Left lung (tissue), 10 donors: ENCODE results near the gene LMF1. TPM values are rescaled to one million over a fixed set of nuclear protein-coding genes. Genes with fewer than 3 reads are reported as not detected.

Experiments
- ATAC-seq: fragments of 200-7000 bp; cut with Tn5 transposase; one replicate; pipeline ENCODE4 v1.9.1; 2020; ENCODE audit warnings: moderate library complexity
- DNase-seq, 4 donors: peaks; one replicate each; pipeline ENCODE4 v3.0.0-alpha.2; 2013 to 2020
- H3K27ac ChIP-seq, 2 donors: fragments of 200-600 bp; sonication (generic) in 1 of 2; one replicate each; pipeline versions ENCODE4 v1.5.0 to v1.8.0; 2020 to 2021
- H3K27me3 ChIP-seq, 2 donors: fragments of 200-600 bp; sonication (generic) in 1 of 2; one replicate each; pipeline versions ENCODE4 v1.5.0 to v1.8.0; 2020 to 2021
- H3K36me3 ChIP-seq, 2 donors: fragments of 200-600 bp; sonication (generic) in 1 of 2; one replicate each; pipeline versions ENCODE4 v1.5.0 to v1.8.0; 2020 to 2021
- H3K4me1 ChIP-seq, 2 donors: fragments of 200-600 bp; one replicate each; pipeline ENCODE4 v1.8.0; 2021
- H3K4me3 ChIP-seq, 2 donors: fragments of 200-600 bp; sonication (generic) in 1 of 2; one replicate each; pipeline versions ENCODE4 v1.5.0 to v1.8.0; 2020 to 2021; ENCODE audit warnings: mild to moderate bottlenecking in 1 of 2
- H3K9me3 ChIP-seq, 2 donors: fragments of 200-600 bp; sonication (generic) in 1 of 2; one replicate each; pipeline versions ENCODE4 v1.5.0 to v1.8.0; 2020 to 2021
- intact Hi-C, 2 donors: fragments of 100-400 bp; cut with DNase I; formaldehyde crosslinking; loops; one replicate each; pipeline versions ENCODE4 v1.11.2 to v1.14.2; 2022
- polyA plus RNA-seq, 6 donors: library from polyadenylated mRNA; unstranded; fragments of 120-200 nt; gene quantifications; one replicate each; pipeline ENCODE4 v1.2.1, GENCODE V29; 2013; ENCODE audit not compliant: insufficient read length in 6 of 6
- total RNA-seq, 2 donors: library from RNA; stranded (reverse); fragmentation: NEBNext Ultra II Directional; extraction: Animal tissue kit (Norgen Biotek cat#: 25700); gene quantifications; one replicate each; pipeline ENCODE4 v1.2.1, GENCODE V29; 2021
- TF ChIP-seq, protein P1 (sequence below), 2 donors: fragments of 200-600 bp; sonication (generic) in 1 of 2; IDR thresholded peaks; one replicate each; pipeline versions ENCODE4 v1.5.0 to v1.8.0; 2021; ENCODE audit warnings: antibody characterized with exemption in 2 of 2
- donor health status: DM: no; HTN: yes; CAD: no.
- donor health status: DM: no; HTN: no; CAD: no.

The LMF1 gene
- total and polyA plus RNA-seq, 8 donors: 15.5 to 23.1 (median 20.4) TPM

DNA sequence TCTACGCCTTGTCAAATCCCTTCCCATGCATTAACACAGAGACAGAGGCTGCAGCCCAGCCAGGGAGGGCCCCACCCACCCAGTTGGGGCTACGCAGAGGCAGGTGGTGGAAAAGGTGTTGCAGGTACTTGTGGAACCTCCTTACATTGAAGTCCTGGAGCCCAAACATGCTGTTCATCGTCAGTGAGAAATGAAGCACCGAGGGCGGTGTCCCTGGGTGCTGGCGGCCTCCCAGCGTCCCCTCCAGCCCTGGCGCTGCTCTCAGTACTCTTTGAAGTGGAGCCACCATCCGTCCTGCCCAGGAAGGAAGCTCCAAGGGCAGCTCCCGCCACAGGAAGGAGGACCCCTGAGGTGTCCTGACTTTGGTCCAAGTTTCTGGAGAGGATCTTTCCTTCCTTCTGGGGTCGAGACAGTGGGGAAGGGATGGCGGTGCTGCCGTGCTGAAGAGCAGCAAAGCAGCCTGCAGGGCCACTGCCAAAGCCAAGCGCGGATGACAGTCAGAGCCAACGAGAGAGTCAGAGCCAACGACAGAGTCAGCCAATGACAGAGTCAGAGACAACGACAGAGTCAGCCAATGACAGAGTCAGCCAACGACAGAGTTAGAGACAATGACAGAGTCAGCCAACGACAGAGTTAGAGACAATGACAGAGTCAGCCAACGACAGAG, 23.4 kb downstream of the LMF1 start:
- Histone ChIP-seq H3K36me3 (peaks cover 0 to 25% of the 10 kb centered on the region in 2 donors), H3K27me3 (no peaks in the 10 kb centered on the region), H3K9me3 (peaks cover 0 to 5% of the 10 kb centered on the region in 2 donors), H3K27ac (no peak overlapping the region), H3K4me3 (no peak overlapping the region), H3K4me1 (no peaks in the 10 kb centered on the region)
- TF ChIP-seq, protein P1, sequence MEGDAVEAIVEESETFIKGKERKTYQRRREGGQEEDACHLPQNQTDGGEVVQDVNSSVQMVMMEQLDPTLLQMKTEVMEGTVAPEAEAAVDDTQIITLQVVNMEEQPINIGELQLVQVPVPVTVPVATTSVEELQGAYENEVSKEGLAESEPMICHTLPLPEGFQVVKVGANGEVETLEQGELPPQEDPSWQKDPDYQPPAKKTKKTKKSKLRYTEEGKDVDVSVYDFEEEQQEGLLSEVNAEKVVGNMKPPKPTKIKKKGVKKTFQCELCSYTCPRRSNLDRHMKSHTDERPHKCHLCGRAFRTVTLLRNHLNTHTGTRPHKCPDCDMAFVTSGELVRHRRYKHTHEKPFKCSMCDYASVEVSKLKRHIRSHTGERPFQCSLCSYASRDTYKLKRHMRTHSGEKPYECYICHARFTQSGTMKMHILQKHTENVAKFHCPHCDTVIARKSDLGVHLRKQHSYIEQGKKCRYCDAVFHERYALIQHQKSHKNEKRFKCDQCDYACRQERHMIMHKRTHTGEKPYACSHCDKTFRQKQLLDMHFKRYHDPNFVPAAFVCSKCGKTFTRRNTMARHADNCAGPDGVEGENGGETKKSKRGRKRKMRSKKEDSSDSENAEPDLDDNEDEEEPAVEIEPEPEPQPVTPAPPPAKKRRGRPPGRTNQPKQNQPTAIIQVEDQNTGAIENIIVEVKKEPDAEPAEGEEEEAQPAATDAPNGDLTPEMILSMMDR (IDR thresholded peaks at IDR 0.05): no peak
- DNase-seq (peak in 1 of 4 donors; percentile 52), ATAC-seq (no peak)
- intact Hi-C loops: no loop called here

DNA sequence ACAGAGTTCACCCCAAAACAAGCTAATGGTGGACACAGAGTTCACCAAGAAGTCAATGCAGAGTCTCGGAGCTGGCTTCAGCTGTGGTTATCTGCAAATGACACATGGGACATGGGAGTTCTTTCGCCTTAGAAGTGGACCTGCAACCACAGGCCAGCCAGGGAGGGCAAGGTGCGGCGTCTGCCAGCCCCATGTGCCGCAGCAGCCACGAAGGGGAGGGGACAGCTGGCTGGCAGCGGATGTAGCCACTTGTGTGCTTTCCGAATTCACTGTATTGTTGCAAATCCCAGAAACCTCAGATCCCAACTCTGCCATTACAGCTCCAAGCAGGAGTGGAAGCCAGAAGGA, 24.8 kb downstream of the LMF1 start:
- intact Hi-C loops: no loop called here
- peaks cover 0 to 28% of the 10 kb centered on the region in 2 donors for H3K36me3 ChIP-seq
- H3K9me3 ChIP-seq: peaks cover 3 to 19% of the 10 kb centered on the region in 2 donors
- H3K4me3 ChIP-seq: no peak overlapping the region
- TF ChIP-seq, protein P1 (IDR thresholded peaks at IDR 0.05): no peak
- no peaks in the 10 kb centered on the region for H3K27me3 ChIP-seq
- no peaks in the 10 kb centered on the region for H3K4me1 ChIP-seq
- ATAC-seq: no peak
- no peak overlapping the region for H3K27ac ChIP-seq
- DNase-seq: peak in 1 of 4 donors; percentile 47

DNA sequence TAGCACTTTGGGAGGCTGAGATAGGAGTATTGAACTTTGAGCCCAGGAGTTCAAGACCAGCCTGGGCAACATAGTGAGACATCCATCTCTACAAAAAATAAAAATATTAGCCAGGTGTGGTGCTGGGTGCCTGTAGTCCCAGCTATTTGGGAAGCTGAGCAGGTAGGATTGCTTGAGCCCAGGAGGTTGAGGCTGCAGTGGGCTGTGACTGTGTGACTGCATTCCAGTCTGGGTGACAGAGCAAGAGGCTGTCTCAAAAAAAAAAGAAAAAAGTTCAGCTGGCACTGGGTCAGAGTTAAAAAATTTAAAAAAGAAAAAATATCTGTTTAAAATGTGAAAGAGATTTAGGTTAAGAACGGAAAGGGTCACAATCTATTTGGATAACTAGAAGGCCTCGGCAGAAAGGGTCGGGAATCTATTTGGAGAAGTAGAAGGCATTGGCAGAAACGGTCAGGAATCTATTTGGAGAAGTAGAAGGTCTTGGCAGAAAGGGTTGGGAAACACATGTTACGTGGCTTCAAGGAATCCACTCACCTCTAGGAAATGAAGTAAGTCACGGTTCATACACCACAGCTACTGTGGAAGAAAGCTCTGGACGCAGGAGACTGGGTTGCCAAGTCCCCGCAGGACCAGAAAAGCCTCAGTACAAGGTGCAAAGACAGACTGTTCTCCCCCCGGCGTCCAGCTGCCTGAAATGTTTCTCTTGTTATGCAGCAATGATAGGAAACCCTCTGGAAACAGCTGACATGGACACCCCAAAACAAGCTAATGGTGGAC, 25.3 kb downstream of the LMF1 start:
- TF ChIP-seq, protein P1 (IDR thresholded peaks at IDR 0.05): no peak
- H3K9me3 ChIP-seq: peaks cover 3 to 22% of the 10 kb centered on the region in 2 donors
- H3K4me3 ChIP-seq: no peak overlapping the region
- no peaks in the 10 kb centered on the region for H3K4me1 ChIP-seq
- no peak for ATAC-seq
- peaks cover 0 to 31% of the 10 kb centered on the region in 2 donors for H3K36me3 ChIP-seq
- H3K27ac ChIP-seq: no peak overlapping the region
- intact Hi-C loops: no loop called here
- no peak for DNase-seq
- no peaks in the 10 kb centered on the region for H3K27me3 ChIP-seq

DNA sequence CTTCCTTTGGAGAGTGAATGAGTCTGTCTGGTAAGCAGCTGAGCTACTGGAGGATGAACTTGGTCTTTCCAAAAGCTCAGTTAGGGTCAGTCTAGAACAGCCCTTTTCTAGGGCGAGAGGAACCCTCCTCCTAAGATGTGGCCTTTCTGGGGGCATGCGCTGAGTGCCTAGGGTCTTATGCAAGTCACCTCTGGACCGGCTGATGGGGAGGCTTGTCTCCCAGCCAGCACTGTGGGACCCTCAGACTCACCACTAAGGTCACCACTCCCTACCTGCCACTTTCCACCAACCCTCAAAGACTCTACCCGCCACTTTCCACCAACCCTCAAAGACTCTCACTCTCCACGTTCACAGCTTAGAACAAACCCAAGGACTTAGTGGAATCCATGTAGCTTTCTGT, 26.8 kb downstream of the LMF1 start:
- DNase-seq (no peak), ATAC-seq (no peak)
- H3K4me3 ChIP-seq: no peak overlapping the region
- TF ChIP-seq, protein P1 (IDR thresholded peaks at IDR 0.05): no peak
- peaks cover 3 to 22% of the 10 kb centered on the region in 2 donors for H3K9me3 ChIP-seq
- H3K4me1 ChIP-seq: no peaks in the 10 kb centered on the region
- no peak overlapping the region for H3K27ac ChIP-seq
- no peaks in the 10 kb centered on the region for H3K27me3 ChIP-seq
- H3K36me3 ChIP-seq: peaks cover 0 to 45% of the 10 kb centered on the region in 2 donors
- intact Hi-C loops: no loop called here

DNA sequence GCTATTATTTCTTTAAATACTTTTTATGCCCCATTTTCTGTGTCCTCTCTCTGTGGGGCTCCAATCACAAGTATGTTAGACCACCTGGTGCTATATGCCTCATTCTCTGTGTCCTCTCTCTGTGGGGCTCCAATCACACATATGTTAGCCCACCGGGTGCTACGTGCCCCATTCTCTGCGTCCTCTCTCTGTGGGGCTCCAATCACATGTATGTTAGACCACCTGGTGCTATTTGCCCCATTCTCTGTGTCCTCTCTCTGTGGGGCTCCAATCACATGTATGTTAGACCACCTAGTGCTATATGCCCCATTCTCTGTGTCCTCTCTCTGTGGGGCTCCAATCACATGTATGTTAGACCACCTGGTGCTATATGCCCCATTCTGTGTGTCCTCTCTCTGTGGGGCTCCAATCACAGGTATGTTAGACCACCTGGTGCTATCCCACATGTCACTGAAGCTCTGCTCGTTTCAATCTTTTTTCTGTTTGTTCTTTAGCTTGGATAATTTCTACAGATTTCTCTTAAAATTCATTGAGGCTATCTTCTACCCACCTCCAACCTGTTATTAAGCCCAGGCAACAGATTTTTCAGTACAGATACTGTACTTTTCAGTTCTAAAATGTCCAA, 28.2 kb downstream of the LMF1 start:
- intact Hi-C loops: no loop called here
- H3K27me3 ChIP-seq: no peaks in the 10 kb centered on the region
- no peak for DNase-seq
- H3K4me3 ChIP-seq: no peak overlapping the region
- no peak overlapping the region for H3K27ac ChIP-seq
- H3K9me3 ChIP-seq: peaks cover 3 to 22% of the 10 kb centered on the region in 2 donors
- no peaks in the 10 kb centered on the region for H3K4me1 ChIP-seq
- TF ChIP-seq, protein P1 (IDR thresholded peaks at IDR 0.05): no peak
- no peak for ATAC-seq
- peaks cover 0 to 46% of the 10 kb centered on the region in 2 donors for H3K36me3 ChIP-seq
